ENCODE measurements around the gene PRSS57. TPM values are rescaled to one million over a fixed set of nuclear protein-coding genes. Genes with fewer than 3 reads are reported as not detected.
A peak's percentile ranks its signal among the peaks of the same experiment; 100 is the strongest.

The PRSS57 gene
- total RNA-seq, 4 donors from 2014 or later, result not detected

DNA sequence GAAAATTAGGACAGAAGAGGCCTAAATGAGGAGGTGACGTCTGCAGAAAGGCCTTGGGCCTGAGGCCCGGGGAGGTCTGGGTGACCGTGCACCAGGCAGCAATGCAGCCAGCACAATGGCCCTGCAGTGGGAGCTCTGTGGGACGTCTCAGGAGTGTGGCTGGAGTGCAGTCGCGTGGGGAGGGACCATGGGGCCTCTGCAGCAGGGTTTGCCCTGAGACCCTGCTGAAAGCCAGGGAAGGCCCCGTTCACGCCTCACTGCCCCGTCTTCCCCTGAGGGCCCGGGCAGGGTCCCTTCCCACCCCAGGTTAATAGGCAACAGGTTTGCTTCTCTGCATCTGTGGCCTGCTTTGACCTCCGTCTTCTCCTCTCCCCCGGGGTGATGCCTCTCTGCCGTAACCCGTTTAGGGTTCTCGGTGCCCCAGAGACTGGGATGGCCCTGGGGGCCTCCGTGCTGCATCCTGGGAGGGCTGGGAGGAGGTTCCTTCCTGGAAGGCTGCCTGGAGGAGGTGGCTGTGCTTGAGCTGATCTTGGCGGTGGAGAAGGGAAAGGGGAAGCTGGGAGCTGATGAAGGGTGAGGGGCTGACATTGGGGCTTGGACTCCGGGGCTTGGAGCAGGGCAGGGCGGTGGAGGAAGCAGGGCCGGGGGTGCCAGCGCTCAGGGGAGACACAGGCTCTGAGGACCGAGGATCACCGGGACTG, 23.1 kb upstream of the PRSS57 start:
- WGBS, 2 donors (ENCODE audit: low coverage in 1 of 2), result 61 to 82% methylated on average over 3 to 12 of the region's 23 CpGs
- peak overlapping the region in 1 of 2 donors; percentile 38 for H3K4me3 ChIP-seq

DNA sequence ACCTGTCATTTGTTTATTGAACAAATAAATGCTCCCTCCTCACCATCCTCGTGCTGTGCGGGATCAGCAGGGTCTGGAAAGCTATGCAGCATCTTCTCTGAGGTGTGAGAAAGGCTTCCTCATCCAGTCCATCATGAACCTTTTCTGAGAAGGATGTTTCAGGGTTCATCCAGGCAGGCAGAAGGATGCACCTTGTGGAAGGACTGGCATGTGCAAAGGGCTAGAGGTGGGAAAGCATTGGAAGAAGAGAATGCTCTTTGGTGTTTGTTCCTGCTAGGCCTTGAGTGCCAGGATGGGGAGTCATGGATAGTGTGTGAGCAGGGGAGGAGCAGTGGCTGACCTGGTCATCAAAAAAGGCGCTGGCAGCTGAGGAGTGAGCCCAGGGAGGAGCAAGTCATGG, 20.1 kb upstream of the PRSS57 start:
- peaks cover 0 to 13% of the 10 kb centered on the region in 2 donors for H3K36me3 ChIP-seq
- H3K4me3 ChIP-seq, result no peak overlapping the region
- H3K9me3 ChIP-seq, result peaks cover 0 to 6% (median 0%) of the 10 kb centered on the region in 3 donors
- peaks cover 27% of the 10 kb centered on the region for H3K27me3 ChIP-seq
- no peak overlapping the region for H3K27ac ChIP-seq
- peaks cover 0 to 35% (median 6%) of the 10 kb centered on the region in 3 donors for H3K4me1 ChIP-seq
- 84 to 93% methylated on average over 2 to 3 of the region's 3 CpGs for WGBS, 2 donors (ENCODE audit: low coverage in 1 of 2)
- TF ChIP-seq, protein P1, sequence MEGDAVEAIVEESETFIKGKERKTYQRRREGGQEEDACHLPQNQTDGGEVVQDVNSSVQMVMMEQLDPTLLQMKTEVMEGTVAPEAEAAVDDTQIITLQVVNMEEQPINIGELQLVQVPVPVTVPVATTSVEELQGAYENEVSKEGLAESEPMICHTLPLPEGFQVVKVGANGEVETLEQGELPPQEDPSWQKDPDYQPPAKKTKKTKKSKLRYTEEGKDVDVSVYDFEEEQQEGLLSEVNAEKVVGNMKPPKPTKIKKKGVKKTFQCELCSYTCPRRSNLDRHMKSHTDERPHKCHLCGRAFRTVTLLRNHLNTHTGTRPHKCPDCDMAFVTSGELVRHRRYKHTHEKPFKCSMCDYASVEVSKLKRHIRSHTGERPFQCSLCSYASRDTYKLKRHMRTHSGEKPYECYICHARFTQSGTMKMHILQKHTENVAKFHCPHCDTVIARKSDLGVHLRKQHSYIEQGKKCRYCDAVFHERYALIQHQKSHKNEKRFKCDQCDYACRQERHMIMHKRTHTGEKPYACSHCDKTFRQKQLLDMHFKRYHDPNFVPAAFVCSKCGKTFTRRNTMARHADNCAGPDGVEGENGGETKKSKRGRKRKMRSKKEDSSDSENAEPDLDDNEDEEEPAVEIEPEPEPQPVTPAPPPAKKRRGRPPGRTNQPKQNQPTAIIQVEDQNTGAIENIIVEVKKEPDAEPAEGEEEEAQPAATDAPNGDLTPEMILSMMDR (IDR thresholded peaks at IDR 0.05), result no peak
- TF ChIP-seq EP300 (IDR thresholded peaks at IDR 0.05), result no peak
- no peak for TF ChIP-seq POLR2AphosphoS5 (IDR thresholded peaks at IDR 0.05)
- TF ChIP-seq POLR2A (IDR thresholded peaks at IDR 0.05), result no peak
- no peak for ATAC-seq

More for the DNA sequence above, 23.1 kb upstream of the PRSS57 start:
- ATAC-seq, result no peak
- peaks cover 0 to 47% (median 0%) of the 10 kb centered on the region in 3 donors for H3K4me1 ChIP-seq
- TF ChIP-seq EP300 (IDR thresholded peaks at IDR 0.05) (no peak), POLR2A (IDR thresholded peaks at IDR 0.05) (no peak), POLR2AphosphoS5 (IDR thresholded peaks at IDR 0.05) (no peak)
- TF ChIP-seq, protein P1 (IDR thresholded peaks at IDR 0.05), result no peak
- H3K36me3 ChIP-seq, result peaks cover 0 to 13% of the 10 kb centered on the region in 2 donors
- H3K27ac ChIP-seq, result peak overlapping the region in 3 of 4 donors; percentile 75 to 80 (median 78)
- peaks cover 0 to 6% (median 0%) of the 10 kb centered on the region in 3 donors for H3K9me3 ChIP-seq
- peaks cover 31% of the 10 kb centered on the region for H3K27me3 ChIP-seq

DNA sequence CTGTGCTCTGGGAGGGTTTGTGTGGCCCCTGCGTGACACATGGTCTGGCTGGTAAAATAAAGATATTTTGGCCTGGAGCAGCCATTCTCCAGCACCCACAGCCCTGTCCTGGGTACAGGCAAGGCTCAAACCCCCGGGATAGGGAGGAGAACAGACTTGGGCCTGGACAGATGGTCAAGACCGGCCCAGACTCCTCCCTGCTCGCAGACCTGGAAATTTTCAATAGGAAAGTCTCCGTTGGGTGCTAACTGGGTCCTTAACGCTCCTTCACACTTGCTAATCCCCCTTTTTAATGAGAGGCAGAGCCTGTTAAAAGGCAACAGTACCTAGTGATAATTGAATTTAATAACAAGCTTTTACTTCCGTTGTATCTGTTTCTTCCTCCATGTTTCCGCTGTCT, 16.0 kb upstream of the PRSS57 start:
- WGBS, 2 donors (ENCODE audit: low coverage in 1 of 2), result 72 to 88% methylated on average over 5 to 7 of the region's 8 CpGs
- TF ChIP-seq POLR2A (IDR thresholded peaks at IDR 0.05) (no peak), POLR2AphosphoS5 (IDR thresholded peaks at IDR 0.05) (no peak), EP300 (IDR thresholded peaks at IDR 0.05) (no peak)
- TF ChIP-seq, protein P1 (IDR thresholded peaks at IDR 0.05), result no peak
- peaks cover 0 to 42% (median 12%) of the 10 kb centered on the region in 3 donors for H3K4me1 ChIP-seq
- H3K9me3 ChIP-seq, result peaks cover 0 to 6% (median 0%) of the 10 kb centered on the region in 3 donors
- peak overlapping the region in 3 of 4 donors; percentile 81 to 93 (median 90) for H3K27ac ChIP-seq
- H3K27me3 ChIP-seq, result peaks cover 11% of the 10 kb centered on the region
- ATAC-seq, result no peak
- H3K36me3 ChIP-seq, result peaks cover 0 to 13% of the 10 kb centered on the region in 2 donors
- H3K4me3 ChIP-seq, result peak overlapping the region in 1 of 2 donors; percentile 82

DNA sequence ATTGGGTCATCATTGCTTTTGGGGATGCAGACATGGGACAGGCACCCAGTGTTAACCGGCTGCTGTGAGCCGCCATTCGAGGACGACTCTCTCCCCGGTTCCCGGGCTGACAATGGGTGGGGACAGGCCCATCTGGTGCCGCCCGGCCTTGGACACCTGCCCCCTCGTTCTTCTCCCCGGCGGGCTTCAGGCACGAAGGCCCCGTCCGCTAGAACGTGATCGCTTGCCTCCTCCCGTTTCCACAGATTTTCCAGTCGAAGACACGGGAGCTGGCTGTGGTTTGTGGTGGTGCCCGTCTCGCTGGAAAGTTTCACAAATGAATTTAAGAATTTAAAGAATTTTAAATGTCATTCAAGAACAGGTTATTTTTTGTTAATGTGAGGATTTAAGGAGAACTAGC, 15.5 kb upstream of the PRSS57 start:
- TF ChIP-seq POLR2AphosphoS5 (IDR thresholded peaks at IDR 0.05) (no peak), POLR2A (IDR thresholded peaks at IDR 0.05) (no peak), EP300 (IDR thresholded peaks at IDR 0.05) (no peak)
- TF ChIP-seq, protein P1 (IDR thresholded peaks at IDR 0.05), result no peak
- WGBS, 2 donors (ENCODE audit: low coverage in 1 of 2), result 43 to 49% methylated on average over 13 to 14 of the region's 21 CpGs
- Histone ChIP-seq H3K4me1 (peaks cover 0 to 42% (median 12%) of the 10 kb centered on the region in 3 donors), H3K36me3 (peaks cover 0 to 13% of the 10 kb centered on the region in 2 donors), H3K27me3 (peaks cover 11% of the 10 kb centered on the region), H3K9me3 (peaks cover 0 to 6% (median 0%) of the 10 kb centered on the region in 3 donors), H3K4me3 (peak overlapping the region in 1 of 2 donors; percentile 82), H3K27ac (peak overlapping the region in 3 of 4 donors; percentile 81 to 93 (median 90))
- ATAC-seq, result no peak
